Keratinocyte (primary cell): ENCODE measurements around the gene YWHAH. TPM values are rescaled to one million over a fixed set of nuclear protein-coding genes. Genes with fewer than 3 reads are reported as not detected.

ENCODE experiments used
- DNase-seq: peaks from one replicate; pipeline ENCODE4 v3.0.0-alpha.2; 2011; ENCODE audit warnings: low read depth, missing footprints, low spot score
- FAIRE-seq: peaks from 2 replicates; lab custom pipeline; 2011; peaks lifted over from hg19 to GRCh38; lab: Jason Lieb, UNC
- H2AFZ ChIP-seq: 2 replicates; pipeline ENCODE4 v1.6.0; 2012; ENCODE audit warnings: low read length, control low read depth, inconsistent platforms; ENCODE audit not compliant: control insufficient read depth
- H3K27ac ChIP-seq: 2 replicates; pipeline ENCODE4 v1.5.1; 2011; ENCODE audit warnings: low read length; ENCODE audit not compliant: control insufficient read depth, insufficient read depth
- H3K27me3 ChIP-seq: 3 replicates; pipeline ENCODE4 v1.6.0; 2011; ENCODE audit warnings: low read length; ENCODE audit not compliant: control insufficient read depth, insufficient read depth; ENCODE audit errors: extremely low read depth
- H3K36me3 ChIP-seq, 2 experiments: 2 replicates in 1 of 2; 3 replicates in 1 of 2; pipeline ENCODE4 v1.5.1; 2011; ENCODE audit warnings: low read length in 2 of 2, mild to moderate bottlenecking in 1 of 2; ENCODE audit not compliant: control insufficient read depth in 2 of 2, insufficient read depth in 2 of 2; ENCODE audit errors: extremely low read depth in 1 of 2
- H3K4me1 ChIP-seq: 3 replicates; pipeline ENCODE4 v1.5.1; 2011; ENCODE audit warnings: low read length; ENCODE audit not compliant: control insufficient read depth, insufficient read depth; ENCODE audit errors: extremely low read depth
- H3K4me2 ChIP-seq: 3 replicates; pipeline ENCODE4 v1.6.0; 2011; ENCODE audit warnings: low read depth, low read length; ENCODE audit not compliant: control insufficient read depth, insufficient read depth; ENCODE audit errors: extremely low read depth
- H3K4me3 ChIP-seq, 3 experiments: fragments of 200-600 bp in 1 of 3; sonication (generic) in 1 of 3; 2 replicates in 2 of 3; 3 replicates in 1 of 3; pipeline ENCODE4 v1.5.1; 2011 to 2016; ENCODE audit warnings: low read length in 3 of 3, mild to moderate bottlenecking in 3 of 3, control low read depth in 2 of 3, inconsistent platforms in 1 of 3, low read depth in 1 of 3, mixed read lengths in 1 of 3, mixed run types in 1 of 3, moderate library complexity in 1 of 3; ENCODE audit not compliant: control insufficient read depth in 2 of 3, insufficient read depth in 2 of 3; ENCODE audit errors: extremely low read depth in 1 of 3
- H3K79me2 ChIP-seq: 2 replicates; pipeline ENCODE4 v1.6.0; 2012; ENCODE audit warnings: low read length; ENCODE audit not compliant: control insufficient read depth, insufficient read depth
- H3K9ac ChIP-seq: 3 replicates; pipeline ENCODE4 v1.6.0; 2011; ENCODE audit warnings: low read length; ENCODE audit not compliant: control insufficient read depth, insufficient read depth; ENCODE audit errors: extremely low read depth
- H3K9me1 ChIP-seq: 3 replicates; pipeline ENCODE4 v1.6.0; 2011; ENCODE audit warnings: low read length; ENCODE audit not compliant: control insufficient read depth, insufficient read depth; ENCODE audit errors: extremely low read depth
- H3K9me3 ChIP-seq: 2 replicates; pipeline ENCODE4 v1.5.1; 2012; ENCODE audit warnings: low read depth, low read length; ENCODE audit not compliant: control insufficient read depth
- H4K20me1 ChIP-seq: 3 replicates; pipeline ENCODE4 v1.6.0; 2011; ENCODE audit warnings: low read length; ENCODE audit not compliant: control insufficient read depth, insufficient read depth; ENCODE audit errors: extremely low read depth
- EZH2 ChIP-seq: IDR thresholded peaks from one replicate; pipeline ENCODE4 v1.6.1; 2012; ENCODE audit warnings: inconsistent platforms, mild to moderate bottlenecking, low read length, moderate library complexity
- dilution Hi-C: fragments of 300-500 bp; cut with MboI; formaldehyde crosslinking; loops from one replicate; pipeline ENCODE4 v1.7.0; 2020; ENCODE audit warnings: low sequenced_read_pairs; ENCODE audit not compliant: extremely low pct_ligation_motif_present
- polyA plus RNA-seq, 5 experiments: library from polyadenylated mRNA; depleted of rRNA in 3 of 5; stranded (reverse) in 3 of 5; stranded (forward) in 1 of 5; unstranded in 1 of 5; fragments of >200 nt; gene quantifications; 1 replicate in 1 of 5; 2 replicates in 3 of 5; 3 replicates in 1 of 5; pipeline versions ENCODE4 v1.2.1 to v1.2.3, GENCODE V29; 2011 to 2012; ENCODE audit warnings: missing spikeins in 2 of 5, low read depth in 1 of 5, low replicate concordance in 1 of 5
- TF ChIP-seq, protein P1 (sequence below), 3 experiments: IDR thresholded peaks in 1 of 3; conservative IDR thresholded peaks in 1 of 3; optimal IDR thresholded peaks in 1 of 3; 2 replicates in 2 of 3; 3 replicates in 1 of 3; pipeline versions ENCODE3 to v1.5.1; 2011; ENCODE audit warnings: low read length in 3 of 3, mild to moderate bottlenecking in 3 of 3, moderate library complexity in 2 of 3, control low read depth in 1 of 3, inconsistent platforms in 1 of 3; ENCODE audit not compliant: insufficient read depth in 2 of 3; ENCODE audit errors: extremely low read depth in 1 of 3

The YWHAH gene
- polyA plus RNA-seq, 1 donor (not counting 4 experiments of a cell fraction or from before 2014, with no cell fraction given): 108 TPM

GRCh38 chr22:31938296-31938695 is 6.0 kb upstream of the YWHAH start:
- H3K4me2 ChIP-seq: no peak overlapping the region
- H3K36me3 ChIP-seq: no peaks in the 10 kb centered on the region
- no peak overlapping the region for H3K4me3 ChIP-seq
- H2AFZ ChIP-seq: no peak overlapping the region
- dilution Hi-C loops: no loop called here
- no peaks in the 10 kb centered on the region for H3K79me2 ChIP-seq
- H3K9ac ChIP-seq: no peak overlapping the region
- no peak overlapping the region for H3K27ac ChIP-seq
- H3K9me1 ChIP-seq: no peaks in the 10 kb centered on the region
- TF ChIP-seq, protein P1, sequence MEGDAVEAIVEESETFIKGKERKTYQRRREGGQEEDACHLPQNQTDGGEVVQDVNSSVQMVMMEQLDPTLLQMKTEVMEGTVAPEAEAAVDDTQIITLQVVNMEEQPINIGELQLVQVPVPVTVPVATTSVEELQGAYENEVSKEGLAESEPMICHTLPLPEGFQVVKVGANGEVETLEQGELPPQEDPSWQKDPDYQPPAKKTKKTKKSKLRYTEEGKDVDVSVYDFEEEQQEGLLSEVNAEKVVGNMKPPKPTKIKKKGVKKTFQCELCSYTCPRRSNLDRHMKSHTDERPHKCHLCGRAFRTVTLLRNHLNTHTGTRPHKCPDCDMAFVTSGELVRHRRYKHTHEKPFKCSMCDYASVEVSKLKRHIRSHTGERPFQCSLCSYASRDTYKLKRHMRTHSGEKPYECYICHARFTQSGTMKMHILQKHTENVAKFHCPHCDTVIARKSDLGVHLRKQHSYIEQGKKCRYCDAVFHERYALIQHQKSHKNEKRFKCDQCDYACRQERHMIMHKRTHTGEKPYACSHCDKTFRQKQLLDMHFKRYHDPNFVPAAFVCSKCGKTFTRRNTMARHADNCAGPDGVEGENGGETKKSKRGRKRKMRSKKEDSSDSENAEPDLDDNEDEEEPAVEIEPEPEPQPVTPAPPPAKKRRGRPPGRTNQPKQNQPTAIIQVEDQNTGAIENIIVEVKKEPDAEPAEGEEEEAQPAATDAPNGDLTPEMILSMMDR (optimal IDR thresholded peaks at IDR 0.05 in 1 of 3, IDR thresholded peaks at IDR 0.05 in 1 of 3, conservative IDR thresholded peaks at IDR 0.05 in 1 of 3; ENCODE audit: extremely low read depth in 1 of 3, insufficient read depth in 2 of 3, low read length in 3 of 3): no peak
- TF ChIP-seq EZH2: no peak
- H3K9me3 ChIP-seq: no peaks in the 10 kb centered on the region
- FAIRE-seq (no peak), DNase-seq (no peak)
- peaks cover 5% of the 10 kb centered on the region for H3K27me3 ChIP-seq
- H3K4me1 ChIP-seq: no peaks in the 10 kb centered on the region
- H4K20me1 ChIP-seq: no peaks in the 10 kb centered on the region

GRCh38 chr22:31940506-31940905 is 3.8 kb upstream of the YWHAH start:
- no peak for FAIRE-seq
- no peak overlapping the region for H3K4me2 ChIP-seq
- H4K20me1 ChIP-seq: no peaks in the 10 kb centered on the region
- no peak overlapping the region for H3K4me3 ChIP-seq
- no peak overlapping the region for H3K27ac ChIP-seq
- DNase-seq: no peak
- H2AFZ ChIP-seq: no peak overlapping the region
- TF ChIP-seq, protein P1 (optimal IDR thresholded peaks at IDR 0.05 in 1 of 3, IDR thresholded peaks at IDR 0.05 in 1 of 3, conservative IDR thresholded peaks at IDR 0.05 in 1 of 3; ENCODE audit: extremely low read depth in 1 of 3, insufficient read depth in 2 of 3, low read length in 3 of 3): no peak
- H3K9ac ChIP-seq: no peak overlapping the region
- no peaks in the 10 kb centered on the region for H3K27me3 ChIP-seq
- dilution Hi-C loops: no loop called here
- H3K79me2 ChIP-seq: peaks cover 11% of the 10 kb centered on the region
- peaks cover 0 to under 1% of the 10 kb centered on the region in 2 experiments for H3K36me3 ChIP-seq
- H3K9me1 ChIP-seq: no peaks in the 10 kb centered on the region
- H3K9me3 ChIP-seq: no peaks in the 10 kb centered on the region
- peaks cover 6% of the 10 kb centered on the region for H3K4me1 ChIP-seq
